GM12801 (cell line): ENCODE data around the gene C1orf105.

Experiments
- TF ChIP-seq, protein P1 (sequence below): IDR thresholded peaks from one replicate; pipeline ENCODE4 v1.5.1; 2011; ENCODE audit warnings: control low read depth; ENCODE audit not compliant: insufficient read length; ENCODE audit errors: extremely low read depth

Gene C1orf105

DNA sequence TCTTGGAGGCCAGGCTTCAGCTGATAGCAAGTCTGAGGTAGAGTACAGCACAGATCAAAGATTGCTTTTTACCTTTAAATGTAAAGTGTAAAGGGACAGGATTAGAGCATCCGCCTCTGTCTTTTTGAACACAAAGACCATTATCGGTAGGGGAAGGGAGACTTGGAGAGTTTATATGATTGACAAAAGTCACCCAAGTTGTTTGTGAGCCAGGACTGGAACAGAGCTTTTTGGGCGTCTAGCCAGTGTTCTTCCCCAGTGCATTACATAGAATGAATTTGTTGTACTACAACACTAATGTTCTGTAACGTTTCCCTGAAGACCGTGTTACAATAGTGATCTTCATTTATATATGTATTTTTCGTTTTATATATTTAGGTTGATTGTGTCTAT lies 32.7 kb downstream of the C1orf105 start:
- TF ChIP-seq, protein P1, sequence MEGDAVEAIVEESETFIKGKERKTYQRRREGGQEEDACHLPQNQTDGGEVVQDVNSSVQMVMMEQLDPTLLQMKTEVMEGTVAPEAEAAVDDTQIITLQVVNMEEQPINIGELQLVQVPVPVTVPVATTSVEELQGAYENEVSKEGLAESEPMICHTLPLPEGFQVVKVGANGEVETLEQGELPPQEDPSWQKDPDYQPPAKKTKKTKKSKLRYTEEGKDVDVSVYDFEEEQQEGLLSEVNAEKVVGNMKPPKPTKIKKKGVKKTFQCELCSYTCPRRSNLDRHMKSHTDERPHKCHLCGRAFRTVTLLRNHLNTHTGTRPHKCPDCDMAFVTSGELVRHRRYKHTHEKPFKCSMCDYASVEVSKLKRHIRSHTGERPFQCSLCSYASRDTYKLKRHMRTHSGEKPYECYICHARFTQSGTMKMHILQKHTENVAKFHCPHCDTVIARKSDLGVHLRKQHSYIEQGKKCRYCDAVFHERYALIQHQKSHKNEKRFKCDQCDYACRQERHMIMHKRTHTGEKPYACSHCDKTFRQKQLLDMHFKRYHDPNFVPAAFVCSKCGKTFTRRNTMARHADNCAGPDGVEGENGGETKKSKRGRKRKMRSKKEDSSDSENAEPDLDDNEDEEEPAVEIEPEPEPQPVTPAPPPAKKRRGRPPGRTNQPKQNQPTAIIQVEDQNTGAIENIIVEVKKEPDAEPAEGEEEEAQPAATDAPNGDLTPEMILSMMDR, result no peak

DNA sequence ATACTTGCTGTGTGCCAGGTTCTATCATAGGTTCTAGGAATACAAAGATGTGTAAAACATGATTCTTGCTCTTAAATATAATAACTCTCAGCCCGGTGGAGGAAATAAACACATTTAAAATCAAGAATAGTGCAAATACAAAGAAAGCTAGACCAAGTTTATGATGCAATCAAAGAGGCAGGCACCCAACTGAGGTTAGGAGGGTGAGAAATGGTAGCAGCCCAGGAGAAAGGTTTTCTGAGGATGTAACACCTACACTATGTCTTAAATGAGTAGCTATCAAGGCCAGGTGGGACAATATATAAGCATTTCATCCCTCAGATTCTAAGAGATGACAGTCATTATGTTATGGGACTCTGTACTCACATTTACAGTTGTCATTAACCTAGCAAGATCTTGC lies 33.1 kb downstream of the C1orf105 start:
- TF ChIP-seq, protein P1, result no peak

DNA sequence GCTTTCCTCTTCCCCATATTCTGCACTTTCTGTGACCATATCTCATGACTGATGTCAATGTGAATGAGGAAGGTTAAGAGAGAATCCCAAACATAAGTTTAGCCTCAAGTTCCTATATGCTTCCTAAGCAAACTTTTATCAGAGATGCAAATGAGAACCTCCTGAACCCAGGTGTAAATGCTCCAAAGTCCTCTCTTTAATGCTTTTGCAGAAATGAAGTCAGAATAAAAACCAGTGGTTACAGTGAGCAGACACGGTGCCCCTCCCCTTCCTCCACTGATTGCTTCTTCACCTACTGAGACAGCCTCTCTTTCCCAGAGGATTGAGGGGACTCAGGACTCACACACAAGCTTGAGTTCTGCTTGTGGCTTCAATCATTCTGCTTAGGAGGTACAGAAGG lies 35.0 kb downstream of the C1orf105 start:
- TF ChIP-seq, protein P1, result no peak

DNA sequence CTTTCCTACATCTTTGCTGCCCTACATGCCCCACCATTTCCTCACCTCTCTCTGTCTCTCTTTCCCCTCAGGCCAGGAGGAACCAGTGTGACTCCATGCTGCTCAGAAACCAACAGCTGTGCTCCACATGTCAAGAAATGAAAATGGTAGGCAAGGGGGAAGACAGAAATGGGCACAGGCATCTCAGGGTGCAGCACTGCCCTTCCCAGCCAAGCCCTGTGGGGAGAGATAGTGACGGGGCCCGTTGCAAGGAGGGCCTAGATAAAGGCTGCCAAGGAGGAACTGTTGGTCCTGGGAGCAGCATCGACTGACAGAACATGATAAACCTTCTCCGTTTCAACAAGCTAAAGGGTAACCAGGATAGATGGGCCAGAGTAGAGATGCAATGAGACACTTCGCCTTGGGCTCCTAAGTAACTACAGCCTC lies 35.9 kb downstream of the C1orf105 start:
- TF ChIP-seq, protein P1, result no peak

DNA sequence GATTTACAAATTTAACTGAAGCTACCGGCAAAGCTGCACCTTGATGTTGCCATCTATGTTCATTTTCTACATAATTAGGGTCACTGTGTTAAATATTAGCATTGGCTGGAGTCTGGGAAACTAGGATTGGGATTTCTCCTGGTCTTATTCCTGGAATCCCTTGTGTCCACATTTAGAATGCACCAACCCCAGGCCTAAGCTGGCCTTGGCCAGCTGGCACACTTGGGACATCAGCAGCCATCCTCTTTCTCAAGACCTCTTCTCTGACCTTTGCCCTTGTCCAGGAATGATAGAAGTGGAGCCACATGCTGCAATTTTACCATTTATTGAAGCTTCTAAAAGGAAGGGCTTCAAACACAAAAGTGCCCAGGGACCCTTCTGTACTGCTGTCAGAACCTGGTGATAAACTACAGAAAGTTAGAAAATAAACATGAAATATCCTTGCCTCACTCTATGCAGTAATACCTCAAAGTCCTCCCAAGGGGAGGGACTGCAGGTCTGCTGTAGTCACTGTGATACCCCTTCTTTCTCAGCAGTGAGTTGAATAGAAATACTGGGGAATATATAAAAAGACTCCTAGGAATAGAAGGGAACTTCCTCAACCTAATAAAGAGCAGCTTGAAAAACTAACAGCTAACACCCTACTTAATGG lies 37.1 kb downstream of the C1orf105 start:
- TF ChIP-seq, protein P1, result no peak

DNA sequence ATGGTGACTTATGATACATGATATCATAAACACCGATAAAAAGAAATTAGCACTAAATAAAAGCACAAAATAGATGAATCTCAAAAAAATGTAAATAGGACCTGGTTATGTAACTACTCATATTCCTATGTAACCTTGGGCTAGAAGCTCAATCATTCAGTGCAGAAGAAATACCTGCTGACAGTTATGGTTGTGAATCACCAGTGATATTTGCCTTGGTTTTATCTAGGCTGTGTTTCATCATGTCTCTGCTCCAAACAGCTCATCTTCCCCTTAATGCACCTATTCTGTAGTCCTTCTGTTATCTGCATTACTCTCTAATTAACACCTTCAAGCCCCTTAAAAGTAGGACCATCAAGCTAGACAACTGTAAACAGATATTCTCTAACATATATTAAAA lies 39.7 kb downstream of the C1orf105 start:
- TF ChIP-seq, protein P1, result no peak

DNA sequence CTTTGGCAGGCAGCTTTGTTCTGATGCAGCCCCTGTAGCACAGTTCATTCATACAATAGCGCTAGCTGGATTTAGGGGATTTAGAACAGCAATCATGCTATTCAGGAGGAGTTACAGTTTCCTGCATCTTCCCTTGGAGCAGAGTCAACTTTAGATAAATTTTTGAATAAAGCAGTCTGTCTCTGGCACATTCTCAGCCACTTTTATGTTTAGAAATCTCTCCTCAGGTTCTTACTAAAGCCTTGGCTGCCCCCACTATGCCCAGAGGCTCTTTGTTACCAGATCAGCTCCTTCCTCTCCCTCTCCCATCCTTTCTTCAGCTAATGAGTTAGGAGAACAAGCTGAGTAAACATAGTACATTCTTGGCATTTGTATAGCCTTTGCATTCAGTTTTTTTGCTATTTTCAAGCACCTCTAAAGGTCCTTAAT lies 40.4 kb downstream of the C1orf105 start:
- TF ChIP-seq, protein P1, result no peak
